Right atrium auricular region (tissue), 2 donors: Measurements from ENCODE around the gene TP53I11. TPM values are rescaled to one million over a fixed set of nuclear protein-coding genes. Genes with fewer than 3 reads are reported as not detected.

ENCODE experiments used
- DNase-seq: peaks from one replicate; pipeline ENCODE4 v3.0.0-alpha.2; 2019; ENCODE audit warnings: low spot score
- H3K27ac ChIP-seq, 2 donors: fragments of 200-600 bp; sonication (generic); 1 replicate in 1 of 2; 2 replicates in 1 of 2; pipeline ENCODE4 v1.5.1; 2016 to 2019
- H3K27me3 ChIP-seq, 2 donors: fragments of 200-600 bp; sonication (generic); one replicate each; pipeline versions ENCODE4 v1.5.1 to v1.6.0; 2017 to 2019
- H3K36me3 ChIP-seq: fragments of 200-600 bp; sonication (generic); one replicate; pipeline ENCODE4 v1.5.1; 2016
- H3K4me1 ChIP-seq, 2 donors: fragments of 200-600 bp; sonication (generic); one replicate each; pipeline versions ENCODE4 v1.5.1 to v1.6.0; 2017 to 2019
- H3K4me3 ChIP-seq, 2 donors: fragments of 200-600 bp; sonication (generic); 1 replicate in 1 of 2; 2 replicates in 1 of 2; pipeline ENCODE4 v1.5.1; 2017 to 2019; ENCODE audit warnings: mild to moderate bottlenecking in 1 of 2, moderate library complexity in 1 of 2
- H3K9me3 ChIP-seq, 2 donors: fragments of 200-600 bp; sonication (generic); one replicate each; pipeline ENCODE4 v1.5.1; 2019
- total RNA-seq, 2 donors: library from RNA; depleted of rRNA; stranded (reverse); fragments of >200 nt; gene quantifications; one replicate each; pipeline ENCODE4 v1.1.0, GENCODE V29; 2016
- TF ChIP-seq, protein P1 (sequence below), 2 donors: fragments of 200-600 bp; sonication (generic); IDR thresholded peaks; one replicate each; pipeline ENCODE4 v1.5.1; 2019; ENCODE audit warnings: antibody characterized with exemption in 2 of 2

Gene TP53I11
- total RNA-seq, 2 donors from 2014 or later = 46.7 to 89.0 TPM

DNA sequence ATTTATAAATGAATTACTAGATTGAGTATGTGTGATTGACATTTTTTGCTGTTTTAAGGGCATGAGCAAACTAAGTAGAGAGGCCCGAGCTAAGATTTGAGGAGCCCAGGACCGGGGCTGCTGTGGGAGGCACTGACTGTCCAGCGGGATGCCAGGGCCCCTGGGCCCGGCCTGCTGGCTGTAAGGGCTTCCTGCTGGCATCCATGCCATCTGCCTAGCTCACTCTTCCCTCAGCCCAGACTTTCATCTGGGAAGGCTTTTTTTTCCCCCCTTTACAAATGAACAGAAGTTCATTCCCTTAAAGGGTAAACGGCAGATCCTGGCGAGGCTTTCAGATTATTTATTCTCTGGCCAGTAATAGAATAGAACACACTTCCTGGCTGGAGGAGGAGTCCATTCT is 16.0 kb upstream of the TP53I11 start:
- H3K4me1 ChIP-seq = peaks cover 0 to 6% of the 10 kb centered on the region in 2 donors
- H3K27me3 ChIP-seq = no peaks in the 10 kb centered on the region
- H3K9me3 ChIP-seq = no peaks in the 10 kb centered on the region
- H3K4me3 ChIP-seq = no peak overlapping the region
- no peak overlapping the region for H3K27ac ChIP-seq
- DNase-seq = no peak
- TF ChIP-seq, protein P1, sequence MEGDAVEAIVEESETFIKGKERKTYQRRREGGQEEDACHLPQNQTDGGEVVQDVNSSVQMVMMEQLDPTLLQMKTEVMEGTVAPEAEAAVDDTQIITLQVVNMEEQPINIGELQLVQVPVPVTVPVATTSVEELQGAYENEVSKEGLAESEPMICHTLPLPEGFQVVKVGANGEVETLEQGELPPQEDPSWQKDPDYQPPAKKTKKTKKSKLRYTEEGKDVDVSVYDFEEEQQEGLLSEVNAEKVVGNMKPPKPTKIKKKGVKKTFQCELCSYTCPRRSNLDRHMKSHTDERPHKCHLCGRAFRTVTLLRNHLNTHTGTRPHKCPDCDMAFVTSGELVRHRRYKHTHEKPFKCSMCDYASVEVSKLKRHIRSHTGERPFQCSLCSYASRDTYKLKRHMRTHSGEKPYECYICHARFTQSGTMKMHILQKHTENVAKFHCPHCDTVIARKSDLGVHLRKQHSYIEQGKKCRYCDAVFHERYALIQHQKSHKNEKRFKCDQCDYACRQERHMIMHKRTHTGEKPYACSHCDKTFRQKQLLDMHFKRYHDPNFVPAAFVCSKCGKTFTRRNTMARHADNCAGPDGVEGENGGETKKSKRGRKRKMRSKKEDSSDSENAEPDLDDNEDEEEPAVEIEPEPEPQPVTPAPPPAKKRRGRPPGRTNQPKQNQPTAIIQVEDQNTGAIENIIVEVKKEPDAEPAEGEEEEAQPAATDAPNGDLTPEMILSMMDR (IDR thresholded peaks at IDR 0.05) = no peak
- H3K36me3 ChIP-seq = no peaks in the 10 kb centered on the region

DNA sequence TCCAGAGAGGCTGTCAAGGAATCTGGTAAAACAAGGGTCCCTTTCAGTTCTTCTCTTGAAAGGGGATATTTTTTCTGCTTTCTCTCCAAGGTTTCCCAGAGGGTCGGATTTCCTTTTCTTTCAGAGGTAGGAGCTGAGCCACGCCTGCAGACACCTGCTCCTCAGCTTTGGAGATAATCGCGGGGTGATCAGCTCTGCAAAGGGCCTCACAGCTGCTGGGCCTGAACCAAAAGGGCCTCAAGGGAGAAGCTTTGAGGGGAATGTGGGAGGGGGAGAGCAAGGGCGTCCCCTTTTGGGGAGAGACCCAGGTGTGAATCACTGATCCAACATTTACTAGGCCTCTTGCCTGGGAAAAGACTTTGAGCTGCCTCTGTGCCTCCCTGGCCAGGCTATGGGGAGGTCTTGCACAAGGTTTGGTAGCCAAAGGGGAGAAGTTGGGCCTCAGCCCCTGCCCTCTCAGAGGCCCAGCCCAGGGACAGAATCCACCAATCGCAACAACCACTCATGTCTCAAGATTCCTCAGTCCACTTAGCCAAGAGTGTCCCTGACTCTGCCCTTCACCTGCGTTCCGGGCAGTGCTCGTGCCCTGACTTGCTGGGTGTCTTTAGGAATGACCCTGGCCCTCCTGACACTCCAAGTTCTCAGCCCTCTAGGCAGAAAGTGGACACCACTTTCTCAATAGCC is 14.0 kb upstream of the TP53I11 start:
- H3K27ac ChIP-seq = no peak overlapping the region
- no peaks in the 10 kb centered on the region for H3K27me3 ChIP-seq
- H3K9me3 ChIP-seq = no peaks in the 10 kb centered on the region
- H3K36me3 ChIP-seq = no peaks in the 10 kb centered on the region
- no peak overlapping the region for H3K4me3 ChIP-seq
- H3K4me1 ChIP-seq = no peaks in the 10 kb centered on the region
- TF ChIP-seq, protein P1 (IDR thresholded peaks at IDR 0.05) = no peak
- no peak for DNase-seq

DNA sequence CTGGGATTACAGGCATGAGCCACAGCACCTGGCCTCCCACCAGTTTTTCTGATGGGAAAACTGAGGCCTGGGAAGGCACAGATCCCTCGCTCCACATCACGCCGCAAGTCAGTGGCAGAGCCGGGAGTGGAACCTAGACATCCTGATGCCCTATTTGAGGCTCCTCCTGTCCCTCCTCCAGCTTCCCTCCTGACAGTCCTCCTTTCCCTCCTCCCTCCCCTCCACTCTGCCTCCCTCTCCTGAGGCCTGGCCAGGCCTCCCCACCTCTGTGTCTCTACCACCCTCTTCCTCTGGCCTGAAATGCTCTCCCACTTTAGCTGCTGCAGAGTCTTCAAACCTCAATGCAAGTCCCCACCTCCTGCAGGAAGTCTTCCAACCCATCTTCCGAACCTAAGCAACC is 13.3 kb upstream of the TP53I11 start:
- TF ChIP-seq, protein P1 (IDR thresholded peaks at IDR 0.05) = no peak
- Histone ChIP-seq H3K4me1 (no peaks in the 10 kb centered on the region), H3K36me3 (no peaks in the 10 kb centered on the region), H3K27me3 (no peaks in the 10 kb centered on the region), H3K9me3 (no peaks in the 10 kb centered on the region), H3K4me3 (no peak overlapping the region), H3K27ac (no peak overlapping the region)
- no peak for DNase-seq

DNA sequence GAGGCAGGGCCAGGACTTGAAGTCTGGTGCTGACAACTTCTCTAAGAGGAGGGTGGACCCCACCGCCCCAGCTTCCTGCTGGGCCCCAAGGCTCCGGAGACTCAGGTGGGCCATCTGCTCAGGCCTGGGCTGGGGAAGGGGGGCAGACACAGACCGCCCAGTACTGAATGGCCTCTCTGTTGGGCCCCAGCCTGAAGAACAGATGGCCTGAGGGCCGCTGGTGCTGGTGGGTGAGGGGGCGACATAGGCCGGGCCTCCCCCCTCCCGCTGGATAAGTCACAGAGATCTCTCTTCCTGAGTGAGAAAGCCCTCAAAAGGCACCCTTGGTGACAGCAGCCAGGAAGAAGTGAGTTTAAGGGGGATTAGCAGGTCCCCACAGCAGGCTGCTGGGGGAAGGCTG is 12.5 kb upstream of the TP53I11 start:
- TF ChIP-seq, protein P1 (IDR thresholded peaks at IDR 0.05) = no peak
- no peak for DNase-seq

DNA sequence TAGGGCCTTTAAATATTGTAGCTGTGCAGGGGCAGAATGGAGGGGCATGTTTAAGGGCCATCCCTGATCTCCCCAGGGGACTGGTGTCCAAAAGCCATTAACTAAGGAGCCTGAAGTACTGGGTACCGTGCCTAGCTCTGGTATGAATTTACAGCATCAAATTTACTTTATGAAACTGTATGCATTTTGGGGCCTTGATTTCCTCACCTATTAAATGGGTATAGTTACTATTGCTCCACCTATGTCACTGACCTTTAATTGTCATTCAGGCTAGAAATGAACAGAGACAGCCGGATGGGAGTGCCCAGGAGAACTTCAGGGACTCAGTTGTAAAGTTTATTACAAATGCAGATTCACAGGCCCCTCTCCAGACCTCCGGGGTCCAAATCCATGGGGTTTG is 11.8 kb upstream of the TP53I11 start:
- DNase-seq = no peak
- Histone ChIP-seq H3K4me3 (no peak overlapping the region), H3K36me3 (no peaks in the 10 kb centered on the region), H3K9me3 (no peaks in the 10 kb centered on the region), H3K27me3 (no peaks in the 10 kb centered on the region), H3K27ac (no peak overlapping the region), H3K4me1 (no peaks in the 10 kb centered on the region)
- TF ChIP-seq, protein P1 (IDR thresholded peaks at IDR 0.05) = no peak

More for the DNA sequence above, 12.5 kb upstream of the TP53I11 start:
- H3K36me3 ChIP-seq = no peaks in the 10 kb centered on the region
- no peak overlapping the region for H3K27ac ChIP-seq
- H3K4me1 ChIP-seq = no peaks in the 10 kb centered on the region
- H3K27me3 ChIP-seq = no peaks in the 10 kb centered on the region
- H3K4me3 ChIP-seq = no peak overlapping the region
- no peaks in the 10 kb centered on the region for H3K9me3 ChIP-seq
